Psoas muscle (tissue), 8 donors: ENCODE data around the gene ZFP57. TPM values are rescaled to one million over a fixed set of nuclear protein-coding genes. Genes with fewer than 3 reads are reported as not detected.
A peak's percentile ranks its signal among the peaks of the same experiment; 100 is the strongest.

ENCODE experiments used
- ATAC-seq, 4 donors: fragments of 200-7000 bp; cut with Tn5 transposase; one replicate each; pipeline ENCODE4 v1.9.1; 2020; ENCODE audit warnings: moderate library complexity in 3 of 4, mild to moderate bottlenecking in 2 of 4
- DNase-seq, 2 donors: peaks; one replicate each; pipeline ENCODE4 v3.0.0-alpha.2; 2020
- H3K27ac ChIP-seq: fragments of 200-600 bp; one replicate; pipeline ENCODE4 v1.8.0; 2022
- H3K27me3 ChIP-seq, 3 donors: fragments of 200-600 bp in 1 of 3; one replicate each; pipeline versions ENCODE4 v1.6.1 to v1.8.0; 2013 to 2022; ENCODE audit warnings: low read length in 2 of 3, mild to moderate bottlenecking in 2 of 3, moderate library complexity in 1 of 3; ENCODE audit not compliant: insufficient read depth in 3 of 3
- H3K36me3 ChIP-seq, 2 donors: fragments of 200-600 bp in 1 of 2; one replicate each; pipeline versions ENCODE4 v1.6.1 to v1.8.0; 2013 to 2022; ENCODE audit warnings: low read depth in 1 of 2, mild to moderate bottlenecking in 1 of 2, moderate library complexity in 1 of 2; ENCODE audit not compliant: insufficient read depth in 1 of 2
- H3K4me1 ChIP-seq: fragments of 200-600 bp; one replicate; pipeline ENCODE4 v1.8.0; 2022
- H3K4me3 ChIP-seq: fragments of 200-600 bp; one replicate; pipeline ENCODE4 v1.8.0; 2022; ENCODE audit warnings: mild to moderate bottlenecking
- H3K9me3 ChIP-seq: fragments of 200-600 bp; one replicate; pipeline ENCODE4 v1.8.0; 2022
- CTCF ChIP-seq: fragments of 200-600 bp; IDR thresholded peaks from one replicate; pipeline ENCODE4 v1.8.0; 2022; ENCODE audit warnings: antibody characterized with exemption
- WGBS, 3 donors: extraction: QIAGEN DNeasy Blood & Tissue Kit; methylation state at CpG; one replicate each; pipeline versions ENCODE4 v1.1.6 to v1.1.7; 2013; 5-methylcytosine and 5-hydroxymethylcytosine counted together
- intact Hi-C, 2 donors: fragments of 100-400 bp; cut with DNase I; formaldehyde crosslinking; loops; one replicate each; pipeline versions ENCODE4 v1.11.0 to v1.14.2; 2022
- polyA plus RNA-seq, 3 donors: library from polyadenylated mRNA; stranded (reverse); fragments of 200-250 nt; gene quantifications; one replicate each; pipeline ENCODE4 v1.2.3, GENCODE V29; 2013
- total RNA-seq, 4 donors: library from RNA; stranded (reverse); fragmentation: NEBNext Ultra II Directional in 2 of 4; extraction: Animal tissue kit (Norgen Biotek cat#: 25700) in 2 of 4; gene quantifications; one replicate each; pipeline versions ENCODE4 v1.2.1 to v1.2.4, GENCODE V29; 2021 to 2023
- donor health status: healthy with polysubstance abuse.
- donor health status: DM: no; HTN: no; CAD: no; lungs with moderate emphysema.
- donor health status: Bipolar disorder and iron deficiency.
- donor health status: healthy.
- donor health status: DM: yes; HTN: yes; CAD: no.
- donor health status: DM: no; HTN: no; CAD: no.
- donor health status: DM: no; HTN: no; CAD: no.
- donor health status: DM: yes; HTN: yes; CAD: no.

The ZFP57 gene
- total and polyA plus RNA-seq, 7 donors = 0.08 TPM; not detected in 6

- Histone ChIP-seq H3K9me3 (no peaks in the 10 kb centered on the region), H3K4me3 (no peak overlapping the region), H3K27me3 (peaks cover 0 to 13% (median 5%) of the 10 kb centered on the region in 3 donors), H3K27ac (no peak overlapping the region), H3K36me3 (peaks cover 0 to 3% of the 10 kb centered on the region in 2 donors), H3K4me1 (no peaks in the 10 kb centered on the region)
- ATAC-seq = no peak
- no peak for DNase-seq
- WGBS, 3 donors = 94 to 96% (median 96%) methylated on average over 3 of the region's 3 CpGs
- intact Hi-C loops = no loop called here
- no peak for TF ChIP-seq CTCF
Measured at GRCh38 chr6:29728173-29728874, 47.4 kb upstream of the ZFP57 start.

GRCh38 chr6:29727637-29728036 lies 46.7 kb upstream of the ZFP57 start:
- no peak for ATAC-seq
- no peak overlapping the region for H3K4me3 ChIP-seq
- 44 to 88% (median 77%) methylated on average over 2 of the region's 2 CpGs for WGBS, 3 donors
- DNase-seq = no peak
- intact Hi-C loops = no loop called here
- H3K27me3 ChIP-seq = peaks cover 0 to 18% (median 7%) of the 10 kb centered on the region in 3 donors
- no peak overlapping the region for H3K27ac ChIP-seq
- H3K36me3 ChIP-seq = peaks cover 0 to 3% of the 10 kb centered on the region in 2 donors
- TF ChIP-seq CTCF = no peak
- H3K9me3 ChIP-seq = no peaks in the 10 kb centered on the region
- no peaks in the 10 kb centered on the region for H3K4me1 ChIP-seq

GRCh38 chr6:29726571-29727194 lies 45.7 kb upstream of the ZFP57 start:
- WGBS, 3 donors = 89 to 93% (median 91%) methylated on average over 9 of the region's 9 CpGs
- TF ChIP-seq CTCF = no peak
- Histone ChIP-seq H3K27ac (no peak overlapping the region), H3K4me1 (no peaks in the 10 kb centered on the region), H3K9me3 (no peaks in the 10 kb centered on the region), H3K27me3 (peaks cover 0 to 24% (median 9%) of the 10 kb centered on the region in 3 donors), H3K4me3 (no peak overlapping the region), H3K36me3 (peaks cover 0 to 3% of the 10 kb centered on the region in 2 donors)
- DNase-seq (no peak), ATAC-seq (no peak)
- intact Hi-C loops = no loop called here

GRCh38 chr6:29726001-29726400 lies 45.0 kb upstream of the ZFP57 start:
- intact Hi-C loops = no loop called here
- Histone ChIP-seq H3K27ac (no peak overlapping the region), H3K4me1 (no peaks in the 10 kb centered on the region), H3K36me3 (peaks cover 0 to 3% of the 10 kb centered on the region in 2 donors), H3K9me3 (no peaks in the 10 kb centered on the region), H3K27me3 (peaks cover 0 to 24% (median 9%) of the 10 kb centered on the region in 3 donors), H3K4me3 (peak overlapping the region; percentile 10)
- WGBS, 3 donors = 69 to 82% (median 70%) methylated on average over 1 of the region's 1 CpG
- no peak for DNase-seq
- no peak for TF ChIP-seq CTCF
- ATAC-seq = no peak
